Activated T-helper 1 cell treated with anti-CD3 and anti-CD28 coated beads, Interleukin-12 subunit alpha, Interleukin-12 subunit beta, Interleukin-2, Interleukin-4 antibody, amounts not matched to agents 30 ng/mL and 10 ng/mL and 1 ng/mL, durations not matched to agents 14 hours and 24 hours and 36 hours (primary cell): Measurements from ENCODE around the gene AKT1S1. TPM values are rescaled to one million over a fixed set of nuclear protein-coding genes. Genes with fewer than 3 reads are reported as not detected.

ENCODE experiments used
- DNase-seq: peaks from one replicate; pipeline ENCODE4 v3.0.0; 2021; ENCODE audit warnings: low spot score
- H3K27ac Mint-ChIP-seq: one replicate; pipeline ENCODE4 v1.8.0; 2021; ENCODE audit warnings: mild to moderate bottlenecking, mixed read lengths
- H3K27me3 Mint-ChIP-seq: one replicate; pipeline ENCODE4 v1.8.0; 2022; ENCODE audit warnings: mild to moderate bottlenecking, moderate library complexity, mixed read lengths; ENCODE audit not compliant: insufficient read depth
- H3K36me3 Mint-ChIP-seq: one replicate; pipeline ENCODE4 v1.8.0; 2021; ENCODE audit warnings: low read depth, mixed read lengths
- H3K4me1 Mint-ChIP-seq: one replicate; pipeline ENCODE4 v1.8.0; 2021; ENCODE audit warnings: low read depth, mixed read lengths
- H3K4me3 Mint-ChIP-seq: one replicate; pipeline ENCODE4 v1.8.0; 2021; ENCODE audit warnings: mild to moderate bottlenecking, moderate library complexity, mixed read lengths
- H3K9me3 Mint-ChIP-seq: one replicate; pipeline ENCODE4 v1.8.0; 2021; ENCODE audit warnings: mixed read lengths
- intact Hi-C: fragments of 100-400 bp; cut with micrococcal nuclease; formaldehyde crosslinking; loops from one replicate; pipeline ENCODE4 v1.15.1; 2024
- total RNA-seq: library from RNA; stranded (reverse); gene quantifications from 2 replicates; pipeline ENCODE4 v1.2.3, GENCODE V29; 2022

Gene AKT1S1
- total RNA-seq, 1 donor from 2014 or later = 32.2 TPM

- Mint-ChIP-seq H3K27me3 (no peaks in the 10 kb centered on the region), H3K4me3 (no peak overlapping the region), H3K4me1 (no peaks in the 10 kb centered on the region), H3K9me3 (no peaks in the 10 kb centered on the region), H3K27ac (no peak overlapping the region), H3K36me3 (peaks cover 38% of the 10 kb centered on the region)
- intact Hi-C loops = no loop called here
- no peak for DNase-seq
Measured at GRCh38 chr19:49837009-49837310, 40.2 kb downstream of the AKT1S1 start.

- Mint-ChIP-seq H3K4me3 (no peak overlapping the region), H3K27ac (no peak overlapping the region), H3K4me1 (no peaks in the 10 kb centered on the region), H3K9me3 (no peaks in the 10 kb centered on the region), H3K27me3 (no peaks in the 10 kb centered on the region), H3K36me3 (peaks cover 38% of the 10 kb centered on the region)
- intact Hi-C loops = no loop called here
- no peak for DNase-seq
Measured at GRCh38 chr19:49836176-49837008, 40.8 kb downstream of the AKT1S1 start.

- intact Hi-C loops = no loop called here
- Mint-ChIP-seq H3K27me3 (no peaks in the 10 kb centered on the region), H3K9me3 (no peaks in the 10 kb centered on the region), H3K4me1 (no peaks in the 10 kb centered on the region), H3K27ac (no peak overlapping the region), H3K36me3 (peaks cover 36% of the 10 kb centered on the region), H3K4me3 (no peak overlapping the region)
- no peak for DNase-seq
Measured at GRCh38 chr19:49835562-49835961, 41.6 kb downstream of the AKT1S1 start.

GRCh38 chr19:49833599-49833998 lies 43.6 kb downstream of the AKT1S1 start:
- no peaks in the 10 kb centered on the region for H3K4me1 Mint-ChIP-seq
- no peak overlapping the region for H3K27ac Mint-ChIP-seq
- H3K9me3 Mint-ChIP-seq = no peaks in the 10 kb centered on the region
- intact Hi-C loops = no loop called here
- H3K27me3 Mint-ChIP-seq = no peaks in the 10 kb centered on the region
- DNase-seq = no peak
- no peak overlapping the region for H3K4me3 Mint-ChIP-seq
- peaks cover 26% of the 10 kb centered on the region for H3K36me3 Mint-ChIP-seq

GRCh38 chr19:49832556-49832955 lies 44.6 kb downstream of the AKT1S1 start:
- peaks cover 21% of the 10 kb centered on the region for H3K36me3 Mint-ChIP-seq
- DNase-seq = no peak
- H3K27me3 Mint-ChIP-seq = no peaks in the 10 kb centered on the region
- H3K27ac Mint-ChIP-seq = no peak overlapping the region
- intact Hi-C loops = no loop called here
- H3K4me3 Mint-ChIP-seq = no peak overlapping the region
- H3K4me1 Mint-ChIP-seq = no peaks in the 10 kb centered on the region
- H3K9me3 Mint-ChIP-seq = no peaks in the 10 kb centered on the region

GRCh38 chr19:49831592-49831991 lies 45.6 kb downstream of the AKT1S1 start:
- no peak overlapping the region for H3K27ac Mint-ChIP-seq

GRCh38 chr19:49830766-49831165 lies 46.4 kb downstream of the AKT1S1 start:
- Mint-ChIP-seq H3K36me3 (peaks cover 23% of the 10 kb centered on the region), H3K27me3 (no peaks in the 10 kb centered on the region), H3K9me3 (no peaks in the 10 kb centered on the region), H3K4me3 (no peak overlapping the region), H3K4me1 (no peaks in the 10 kb centered on the region), H3K27ac (no peak overlapping the region)
- intact Hi-C loops = no loop called here
- no peak for DNase-seq

More at GRCh38 chr19:49831592-49831991, 45.6 kb downstream of the AKT1S1 start:
- no peaks in the 10 kb centered on the region for H3K9me3 Mint-ChIP-seq
- no peak for DNase-seq
- intact Hi-C loops = no loop called here
- H3K4me1 Mint-ChIP-seq = no peaks in the 10 kb centered on the region
- no peak overlapping the region for H3K4me3 Mint-ChIP-seq
- no peaks in the 10 kb centered on the region for H3K27me3 Mint-ChIP-seq
- peaks cover 21% of the 10 kb centered on the region for H3K36me3 Mint-ChIP-seq

GRCh38 chr19:49829721-49830120 lies 47.4 kb downstream of the AKT1S1 start:
- H3K4me3 Mint-ChIP-seq = no peak overlapping the region
- H3K27me3 Mint-ChIP-seq = no peaks in the 10 kb centered on the region
- intact Hi-C loops = no loop called here
- DNase-seq = no peak
- no peaks in the 10 kb centered on the region for H3K4me1 Mint-ChIP-seq
- no peaks in the 10 kb centered on the region for H3K9me3 Mint-ChIP-seq
- peaks cover 21% of the 10 kb centered on the region for H3K36me3 Mint-ChIP-seq
- no peak overlapping the region for H3K27ac Mint-ChIP-seq

- no peaks in the 10 kb centered on the region for H3K9me3 Mint-ChIP-seq
- H3K27me3 Mint-ChIP-seq = no peaks in the 10 kb centered on the region
- H3K4me1 Mint-ChIP-seq = no peaks in the 10 kb centered on the region
- intact Hi-C loops = no loop called here
- no peak overlapping the region for H3K27ac Mint-ChIP-seq
- DNase-seq = no peak
- peaks cover 19% of the 10 kb centered on the region for H3K36me3 Mint-ChIP-seq
- no peak overlapping the region for H3K4me3 Mint-ChIP-seq
Measured at GRCh38 chr19:49829200-49829599, 48.0 kb downstream of the AKT1S1 start.

GRCh38 chr19:49827034-49827433 lies 50.1 kb downstream of the AKT1S1 start:
- no peak for DNase-seq
- H3K27ac Mint-ChIP-seq = no peak overlapping the region
- H3K9me3 Mint-ChIP-seq = no peaks in the 10 kb centered on the region
- H3K4me3 Mint-ChIP-seq = no peak overlapping the region
- H3K36me3 Mint-ChIP-seq = peaks cover 16% of the 10 kb centered on the region
- no peaks in the 10 kb centered on the region for H3K27me3 Mint-ChIP-seq
- H3K4me1 Mint-ChIP-seq = no peaks in the 10 kb centered on the region
- intact Hi-C loops = no loop called here

- Mint-ChIP-seq H3K4me1 (peaks cover 5% of the 10 kb centered on the region), H3K27me3 (no peaks in the 10 kb centered on the region), H3K4me3 (no peak overlapping the region), H3K36me3 (peaks cover 16% of the 10 kb centered on the region), H3K27ac (no peak overlapping the region), H3K9me3 (no peaks in the 10 kb centered on the region)
- intact Hi-C loops = no loop called here
- no peak for DNase-seq
Measured at GRCh38 chr19:49824662-49825061, 52.5 kb downstream of the AKT1S1 start.

GRCh38 chr19:49823472-49823871 lies 53.7 kb downstream of the AKT1S1 start:
- Mint-ChIP-seq H3K27ac (no peak overlapping the region), H3K4me3 (no peak overlapping the region), H3K36me3 (peaks cover 16% of the 10 kb centered on the region), H3K4me1 (peaks cover 14% of the 10 kb centered on the region), H3K27me3 (no peaks in the 10 kb centered on the region), H3K9me3 (no peaks in the 10 kb centered on the region)
- intact Hi-C loops = no loop called here
- DNase-seq = no peak

- H3K4me3 Mint-ChIP-seq = no peak overlapping the region
- H3K4me1 Mint-ChIP-seq = peaks cover 19% of the 10 kb centered on the region
- peaks cover 9% of the 10 kb centered on the region for H3K36me3 Mint-ChIP-seq
- no peak for DNase-seq
- H3K27me3 Mint-ChIP-seq = no peaks in the 10 kb centered on the region
- H3K27ac Mint-ChIP-seq = no peak overlapping the region
- intact Hi-C loops = no loop called here
- H3K9me3 Mint-ChIP-seq = no peaks in the 10 kb centered on the region
Measured at GRCh38 chr19:49820125-49820524, 57.0 kb downstream of the AKT1S1 start.
